ENCODE measurements around the gene DCLRE1B. TPM values are rescaled to one million over a fixed set of nuclear protein-coding genes. Genes with fewer than 3 reads are reported as not detected.

Gene DCLRE1B
- total RNA-seq, 2 donors from 2014 or later: 13.8 to 17.8 TPM

DNA sequence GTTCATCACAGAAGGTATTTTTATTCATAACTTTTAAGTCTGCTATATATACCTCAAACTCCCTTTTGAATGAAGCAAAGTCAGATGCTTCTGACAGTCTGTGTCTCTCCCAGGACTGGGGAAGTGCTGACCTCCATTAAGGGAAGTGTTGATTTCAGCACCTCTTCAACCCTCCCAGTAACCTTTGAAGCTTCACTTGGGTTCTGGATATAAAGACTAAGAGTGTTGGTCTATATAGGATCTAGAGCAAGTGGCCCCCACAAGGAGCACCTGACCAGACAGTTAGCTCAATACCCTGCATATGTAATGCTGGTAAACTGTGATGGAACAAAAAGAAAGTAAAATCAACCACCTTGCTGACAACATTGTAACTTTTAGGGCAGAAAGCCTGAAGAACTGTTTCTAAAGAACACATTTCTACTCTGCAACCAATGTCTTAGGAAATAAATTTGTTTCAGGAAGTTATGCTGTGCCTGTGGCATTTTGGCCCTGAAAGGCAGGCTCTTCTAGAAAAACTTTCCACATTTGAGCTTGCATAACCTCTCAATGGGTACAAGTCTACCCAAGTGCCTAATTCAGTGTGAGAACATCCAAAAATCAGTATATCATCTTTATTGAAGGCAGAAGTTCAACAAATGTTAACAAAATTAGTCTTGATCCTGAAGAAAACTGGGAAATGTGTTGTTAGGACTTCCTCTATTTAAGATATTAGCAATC, 32.7 kb upstream of the DCLRE1B start:
- peaks cover 0 to 3% of the 10 kb centered on the region in 2 donors for H3K9me3 Mint-ChIP-seq
- peak overlapping the region; percentile 87 to 97 for H3K4me3 Mint-ChIP-seq
- peaks cover 4 to 7% of the 10 kb centered on the region in 2 donors for H3K36me3 Mint-ChIP-seq (ENCODE audit: insufficient read depth in 2 of 2)
- ATAC-seq (replicated peaks in 1 of 2) (peak; percentile 20 to 23), DNase-seq (peak in 1 of 2 donors; percentile 33)
- H3K27me3 Mint-ChIP-seq (ENCODE audit: low read depth): no peaks in the 10 kb centered on the region
- peak overlapping the region; percentile 96 for H3K27ac Mint-ChIP-seq
- H3K4me1 Mint-ChIP-seq (ENCODE audit: low read depth): peaks cover 79% of the 10 kb centered on the region

DNA sequence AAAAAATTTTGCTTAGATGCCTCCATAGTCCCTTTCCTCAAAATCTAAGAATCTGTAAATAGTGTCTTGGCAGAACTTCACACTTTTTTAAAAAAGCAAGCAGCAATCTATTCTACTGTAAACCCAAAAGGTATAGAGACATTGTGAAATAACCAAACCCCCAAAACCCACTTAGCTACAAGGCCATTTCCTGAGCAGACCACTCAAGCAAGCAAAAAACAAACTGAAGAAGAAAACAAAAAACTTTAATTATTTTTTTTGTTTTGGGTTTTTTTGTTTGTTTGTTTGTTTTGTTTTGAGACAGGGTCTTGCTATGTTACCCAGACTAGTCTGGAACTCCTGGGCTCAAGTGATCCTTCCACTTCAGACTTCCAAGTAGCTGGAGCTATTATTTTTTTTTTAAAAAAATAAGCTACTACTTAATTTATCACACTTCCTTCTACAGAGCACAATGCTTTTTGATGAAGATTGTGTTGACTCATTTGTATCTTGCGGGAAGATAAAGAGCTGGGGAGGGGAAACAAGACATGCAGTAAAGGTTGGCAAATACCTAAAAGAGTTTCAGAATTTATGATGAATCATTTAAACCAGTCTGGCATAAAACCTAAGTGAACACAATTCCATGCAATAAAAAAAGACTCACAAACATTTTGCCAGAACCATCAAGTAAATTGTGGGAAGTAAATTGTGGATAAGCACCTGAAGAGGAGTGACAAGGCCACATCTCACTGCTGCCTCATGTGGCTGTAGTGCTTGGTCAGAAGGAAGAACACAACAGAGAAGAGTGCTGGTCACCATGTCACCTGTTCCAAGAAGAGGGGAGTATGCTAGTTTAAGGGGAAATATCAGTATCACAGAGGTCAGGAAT, 30.9 kb upstream of the DCLRE1B start:
- ATAC-seq (replicated peaks in 1 of 2) (peak; percentile 61 to 64), DNase-seq (peak; percentile 25 to 34)
- Mint-ChIP-seq H3K36me3 (ENCODE audit: insufficient read depth in 2 of 2) (peaks cover 4 to 5% of the 10 kb centered on the region in 2 donors), H3K27me3 (ENCODE audit: low read depth) (no peaks in the 10 kb centered on the region), H3K4me1 (ENCODE audit: low read depth) (peaks cover 69% of the 10 kb centered on the region), H3K27ac (peak overlapping the region; percentile 96), H3K9me3 (peaks cover 0 to 3% of the 10 kb centered on the region in 2 donors), H3K4me3 (peak overlapping the region; percentile 63 to 78)

DNA sequence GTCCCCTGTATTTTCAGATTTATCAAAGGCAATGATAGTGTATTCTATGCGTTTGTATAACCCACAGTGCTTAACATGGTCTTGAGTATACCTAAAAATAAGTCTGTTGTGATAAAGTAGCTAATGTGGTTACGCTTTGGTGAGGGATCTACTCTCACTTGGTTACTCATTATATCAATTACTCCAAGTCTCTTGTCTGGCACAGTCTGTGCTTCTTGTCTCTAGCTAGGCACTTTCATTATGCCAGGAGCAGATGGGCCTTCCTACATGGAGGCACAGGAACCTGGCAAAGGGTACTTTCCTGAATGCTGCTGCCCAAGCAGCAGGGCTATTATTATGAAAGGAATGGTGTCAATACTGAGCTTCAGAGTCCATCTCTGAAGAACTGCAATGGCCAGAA, 29.4 kb upstream of the DCLRE1B start:
- H3K9me3 Mint-ChIP-seq: peaks cover 0 to 3% of the 10 kb centered on the region in 2 donors
- H3K27ac Mint-ChIP-seq: peak overlapping the region; percentile 87
- peak overlapping the region; percentile 48 to 70 for H3K4me3 Mint-ChIP-seq
- ATAC-seq (replicated peaks in 1 of 2): no peak
- peaks cover 2 to 3% of the 10 kb centered on the region in 2 donors for H3K36me3 Mint-ChIP-seq (ENCODE audit: insufficient read depth in 2 of 2)
- DNase-seq: no peak
- H3K4me1 Mint-ChIP-seq (ENCODE audit: low read depth): peaks cover 70% of the 10 kb centered on the region
- H3K27me3 Mint-ChIP-seq (ENCODE audit: low read depth): no peaks in the 10 kb centered on the region

DNA sequence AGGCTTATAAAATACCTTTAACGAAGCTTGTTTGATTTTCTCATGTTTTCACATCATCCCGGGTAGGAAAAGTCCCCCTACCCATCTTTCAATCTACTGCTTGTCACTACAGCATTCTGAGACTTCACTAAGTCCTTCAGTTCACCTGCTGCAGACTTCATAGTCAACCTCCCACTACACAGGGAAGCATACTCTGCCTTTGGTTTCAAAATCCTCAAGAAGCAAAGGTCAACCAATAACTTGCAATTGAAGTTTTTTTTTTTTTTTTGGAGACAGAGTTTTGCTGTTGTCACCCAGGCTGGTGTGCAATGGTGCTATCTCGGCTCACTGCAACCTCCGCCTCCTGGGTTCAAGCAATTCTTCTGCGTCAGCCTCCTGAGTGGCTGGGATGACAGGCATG, 28.9 kb upstream of the DCLRE1B start:
- DNase-seq: no peak
- peaks cover 75% of the 10 kb centered on the region for H3K4me1 Mint-ChIP-seq (ENCODE audit: low read depth)
- ATAC-seq (replicated peaks in 1 of 2): no peak
- no peak overlapping the region for H3K27ac Mint-ChIP-seq
- no peaks in the 10 kb centered on the region for H3K27me3 Mint-ChIP-seq (ENCODE audit: low read depth)
- H3K4me3 Mint-ChIP-seq: no peak overlapping the region
- H3K9me3 Mint-ChIP-seq: peaks cover 0 to 3% of the 10 kb centered on the region in 2 donors
- H3K36me3 Mint-ChIP-seq (ENCODE audit: insufficient read depth in 2 of 2): peaks cover 1 to 2% of the 10 kb centered on the region in 2 donors

DNA sequence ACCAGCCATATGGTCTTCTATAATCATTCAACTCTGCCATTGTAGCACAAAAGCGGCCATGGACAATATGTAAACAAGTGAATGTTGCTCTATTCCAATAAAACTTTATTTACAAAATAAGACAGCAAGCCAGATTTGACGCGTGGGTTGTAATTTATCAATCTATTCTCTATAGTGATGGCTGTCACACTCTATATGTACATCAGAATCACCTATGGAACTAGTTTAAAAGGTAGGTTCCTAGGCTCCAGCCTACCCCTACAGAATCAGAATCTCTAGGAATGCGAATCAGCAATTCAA, 25.4 kb upstream of the DCLRE1B start:
- H3K4me3 Mint-ChIP-seq: no peak overlapping the region

DNA sequence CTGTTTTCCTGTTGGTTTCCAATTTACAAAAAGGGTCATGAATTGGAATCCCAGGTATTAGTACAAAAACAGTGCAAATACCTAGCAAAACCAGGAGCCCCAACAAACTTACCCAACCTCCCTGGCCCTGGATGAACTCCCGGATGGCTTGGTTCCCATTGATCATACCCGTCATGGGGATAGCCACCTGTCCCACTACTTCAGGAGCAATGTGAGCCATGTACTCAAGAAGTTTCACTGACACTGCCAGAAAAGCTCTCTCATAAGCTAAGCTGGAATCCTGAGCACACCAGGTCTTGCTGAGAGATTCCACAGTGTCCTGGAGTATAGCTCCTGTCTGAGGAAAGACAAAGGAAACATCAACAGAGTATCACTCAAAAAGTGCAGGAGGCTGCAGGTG, 23.5 kb upstream of the DCLRE1B start:
- no peaks in the 10 kb centered on the region for H3K27me3 Mint-ChIP-seq (ENCODE audit: low read depth)
- H3K9me3 Mint-ChIP-seq: no peaks in the 10 kb centered on the region
- H3K4me3 Mint-ChIP-seq: no peak overlapping the region
- no peaks in the 10 kb centered on the region for H3K36me3 Mint-ChIP-seq (ENCODE audit: insufficient read depth in 2 of 2)
- DNase-seq: no peak
- no peak overlapping the region for H3K27ac Mint-ChIP-seq
- ATAC-seq (replicated peaks in 1 of 2): no peak
- peaks cover 36% of the 10 kb centered on the region for H3K4me1 Mint-ChIP-seq (ENCODE audit: low read depth)

More for the DNA sequence above, 25.4 kb upstream of the DCLRE1B start:
- no peaks in the 10 kb centered on the region for H3K27me3 Mint-ChIP-seq (ENCODE audit: low read depth)
- ATAC-seq (replicated peaks in 1 of 2) (no peak), DNase-seq (no peak)
- H3K27ac Mint-ChIP-seq: no peak overlapping the region
- no peaks in the 10 kb centered on the region for H3K36me3 Mint-ChIP-seq (ENCODE audit: insufficient read depth in 2 of 2)
- no peaks in the 10 kb centered on the region for H3K9me3 Mint-ChIP-seq
- peaks cover 46% of the 10 kb centered on the region for H3K4me1 Mint-ChIP-seq (ENCODE audit: low read depth)

DNA sequence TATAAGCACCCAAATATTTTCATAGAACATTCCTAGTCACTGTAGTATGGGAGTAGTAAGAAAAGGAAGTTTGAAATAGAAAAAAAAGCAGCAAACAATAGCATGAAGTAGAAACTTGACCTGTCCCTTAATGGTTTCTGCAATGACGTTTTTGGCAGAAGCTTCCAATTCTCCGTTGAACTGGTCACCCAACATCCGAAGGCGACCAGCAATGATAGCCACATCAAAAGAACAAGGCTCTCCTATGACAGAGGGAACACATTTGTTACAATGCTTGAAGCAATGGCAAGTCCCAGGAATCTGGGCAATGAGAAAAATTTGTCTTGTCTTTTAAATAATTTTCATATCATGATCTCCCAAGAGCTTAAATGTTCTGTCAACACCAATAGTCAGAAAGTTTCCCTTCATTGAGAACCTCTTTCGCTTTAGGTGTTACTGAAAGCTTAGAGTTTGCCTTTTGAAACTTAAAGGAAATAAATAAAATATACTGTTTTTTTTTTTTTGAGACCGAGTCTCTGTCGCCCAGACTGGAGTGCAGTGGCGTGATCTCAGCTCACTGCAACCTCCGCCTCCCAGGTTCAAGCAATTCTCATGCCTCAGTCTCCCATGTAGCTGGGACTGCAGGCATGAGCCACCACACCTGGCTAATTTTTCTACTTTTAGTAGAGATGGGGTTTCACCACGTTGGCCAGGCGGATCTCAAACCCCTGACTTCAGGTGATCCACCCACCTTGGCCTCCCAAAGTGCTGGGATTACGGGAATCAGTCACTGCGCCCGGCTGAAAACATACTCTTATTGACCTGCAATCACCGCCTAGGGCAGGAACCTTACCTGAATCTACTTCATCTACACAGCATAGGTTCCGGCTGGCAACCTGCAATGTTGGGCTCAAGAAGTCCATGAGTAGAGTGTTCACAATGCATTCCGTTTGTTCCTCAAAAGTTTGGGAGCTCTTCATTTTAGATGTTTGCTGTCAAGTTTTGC, 18.4 kb upstream of the DCLRE1B start:
- peak overlapping the region; percentile 60 for H3K27ac Mint-ChIP-seq

DNA sequence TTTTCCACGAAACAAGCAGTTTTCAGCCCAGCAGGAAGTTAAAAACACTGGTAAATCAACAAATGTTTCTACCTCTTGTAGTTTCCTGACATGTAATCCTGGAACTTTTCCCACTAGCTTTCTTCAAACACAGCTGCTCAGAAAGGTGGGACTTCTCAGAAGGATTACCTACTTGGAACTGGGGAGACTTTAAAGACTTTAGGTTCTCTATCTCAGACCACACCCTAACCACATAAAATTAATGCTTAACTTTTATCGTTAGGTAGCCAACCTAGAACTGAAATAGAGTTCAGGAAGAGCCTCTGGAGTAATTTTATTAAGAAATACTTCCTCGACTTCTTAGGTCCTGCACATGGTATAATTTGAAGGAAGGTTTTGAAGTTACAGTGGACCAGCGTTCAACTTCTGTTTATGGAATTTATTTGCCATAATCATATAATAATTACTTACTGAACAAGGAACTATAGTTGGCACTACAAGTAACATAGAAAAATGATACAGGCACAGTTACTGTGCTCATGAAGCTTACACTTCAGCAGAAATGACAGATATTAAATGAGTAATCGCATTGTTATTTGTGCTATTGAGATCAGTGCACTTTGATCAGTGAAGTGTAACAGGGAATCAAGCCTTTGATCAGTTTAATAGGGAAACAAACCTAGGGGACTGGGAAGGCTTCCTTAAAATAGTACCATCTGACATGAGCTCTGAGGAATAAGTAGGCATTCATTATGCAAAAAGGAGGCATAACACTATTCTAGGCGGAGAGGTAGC, 17.5 kb upstream of the DCLRE1B start, which contains the start of gene BCL2L15:
BCL2L15 (minus strand) TSS at position 180 of the 774 bp plus-strand sequence. CDS start 206 bp downstream, outside the sequence.
- Mint-ChIP-seq H3K27ac (peak within 1 kb of the TSS; percentile 60), H3K4me3 (peak within 1 kb of the TSS; percentile 12 to 58), H3K36me3 (ENCODE audit: insufficient read depth in 2 of 2) (peaks cover 0 to 1% of the 10 kb centered on the region in 2 donors), H3K4me1 (ENCODE audit: low read depth) (peaks cover 25% of the 10 kb centered on the region), H3K9me3 (no peaks in the 10 kb centered on the region), H3K27me3 (ENCODE audit: low read depth) (no peaks in the 10 kb centered on the region)
- no peak for ATAC-seq (replicated peaks in 1 of 2)
- DNase-seq: no peak

More for the DNA sequence above, 18.4 kb upstream of the DCLRE1B start:
- no peak for DNase-seq
- Mint-ChIP-seq H3K36me3 (ENCODE audit: insufficient read depth in 2 of 2) (no peaks in the 10 kb centered on the region), H3K4me3 (peak overlapping the region; percentile 12 to 58), H3K9me3 (no peaks in the 10 kb centered on the region), H3K4me1 (ENCODE audit: low read depth) (peaks cover 25% of the 10 kb centered on the region), H3K27me3 (ENCODE audit: low read depth) (no peaks in the 10 kb centered on the region)
- ATAC-seq (replicated peaks in 1 of 2): no peak

DNA sequence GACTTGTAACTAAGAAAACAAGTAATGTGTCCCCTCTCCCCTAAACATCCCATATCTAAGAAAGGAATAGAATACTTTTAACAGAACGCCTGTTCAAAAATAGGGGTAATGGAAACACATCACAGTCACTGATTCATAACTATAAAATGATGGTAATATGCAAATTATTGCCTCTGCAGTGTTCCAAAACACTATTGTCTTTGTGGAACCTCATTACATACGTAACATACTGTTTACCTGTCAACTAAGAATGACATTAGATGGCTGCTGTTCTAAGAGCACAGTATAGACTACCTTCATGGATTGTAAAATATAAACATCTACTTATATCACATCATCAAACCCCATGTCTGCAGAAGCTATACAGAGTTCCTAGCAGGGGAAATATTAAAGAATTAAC, 14.3 kb upstream of the DCLRE1B start:
- ATAC-seq (replicated peaks in 1 of 2) (no peak), DNase-seq (no peak)
- Mint-ChIP-seq H3K27me3 (ENCODE audit: low read depth) (no peaks in the 10 kb centered on the region), H3K4me3 (no peak overlapping the region), H3K36me3 (ENCODE audit: insufficient read depth in 2 of 2) (peaks cover 0 to 6% of the 10 kb centered on the region in 2 donors), H3K27ac (peak overlapping the region; percentile 9), H3K4me1 (ENCODE audit: low read depth) (peaks cover 25% of the 10 kb centered on the region), H3K9me3 (no peaks in the 10 kb centered on the region)

DNA sequence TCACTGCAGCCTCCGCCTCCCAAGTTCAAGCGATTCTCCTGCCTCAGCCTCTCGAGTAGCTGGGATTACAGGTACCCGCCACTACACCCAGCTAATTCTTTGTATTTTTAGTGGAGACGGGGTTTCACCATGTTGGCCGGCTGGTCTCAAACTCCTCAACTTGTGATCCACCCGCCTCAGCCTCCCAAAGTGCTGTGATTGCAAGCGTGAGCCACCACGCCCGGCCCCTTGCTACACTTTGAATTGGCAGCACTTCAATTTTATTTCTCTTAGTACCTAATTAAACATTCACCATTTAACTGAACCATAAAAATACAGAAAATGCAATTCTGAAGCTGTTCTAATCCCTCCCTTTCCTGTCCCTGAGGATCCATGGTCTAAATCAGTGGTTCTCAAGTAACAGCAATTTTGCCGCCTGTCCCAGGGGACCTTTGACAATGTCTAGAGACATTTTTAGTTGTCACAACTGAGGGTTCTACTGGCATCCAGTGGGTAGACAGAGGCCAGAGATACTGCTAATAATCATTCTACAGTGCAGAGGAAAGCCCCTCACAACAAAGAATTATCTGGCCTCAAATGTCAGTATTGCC, 13.4 kb upstream of the DCLRE1B start:
- H3K27ac Mint-ChIP-seq: peak overlapping the region; percentile 61
- H3K9me3 Mint-ChIP-seq: no peaks in the 10 kb centered on the region
- peaks cover 18% of the 10 kb centered on the region for H3K4me1 Mint-ChIP-seq (ENCODE audit: low read depth)
- H3K4me3 Mint-ChIP-seq: no peak overlapping the region
- H3K36me3 Mint-ChIP-seq (ENCODE audit: insufficient read depth in 2 of 2): peaks cover 0 to 6% of the 10 kb centered on the region in 2 donors
- no peak for ATAC-seq (replicated peaks in 1 of 2)
- no peaks in the 10 kb centered on the region for H3K27me3 Mint-ChIP-seq (ENCODE audit: low read depth)
- no peak for DNase-seq

DNA sequence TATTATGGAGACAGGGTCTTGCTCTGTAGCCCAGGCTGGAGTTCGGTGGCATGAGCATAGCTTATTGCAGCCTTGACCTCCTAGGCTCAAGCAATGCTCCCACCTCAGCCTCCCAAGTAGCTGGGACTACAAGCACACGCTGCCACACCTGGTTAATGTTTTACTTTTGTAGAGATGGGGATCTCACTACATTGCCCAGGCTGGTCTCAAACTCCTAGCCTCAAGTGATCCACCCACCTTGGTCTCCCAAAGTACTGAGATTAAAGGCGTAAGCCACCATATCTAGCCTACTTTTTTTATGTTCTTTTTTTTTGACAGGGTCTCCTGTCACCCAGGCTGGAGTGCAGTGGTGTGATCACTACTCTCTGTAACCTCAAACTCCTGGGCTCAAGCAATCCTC, 11.9 kb upstream of the DCLRE1B start:
- Mint-ChIP-seq H3K36me3 (ENCODE audit: insufficient read depth in 2 of 2) (peaks cover 2 to 11% of the 10 kb centered on the region in 2 donors), H3K4me3 (no peak overlapping the region), H3K9me3 (no peaks in the 10 kb centered on the region), H3K4me1 (ENCODE audit: low read depth) (peaks cover 17% of the 10 kb centered on the region), H3K27me3 (ENCODE audit: low read depth) (no peaks in the 10 kb centered on the region), H3K27ac (no peak overlapping the region)
- no peak for DNase-seq
- no peak for ATAC-seq (replicated peaks in 1 of 2)

DNA sequence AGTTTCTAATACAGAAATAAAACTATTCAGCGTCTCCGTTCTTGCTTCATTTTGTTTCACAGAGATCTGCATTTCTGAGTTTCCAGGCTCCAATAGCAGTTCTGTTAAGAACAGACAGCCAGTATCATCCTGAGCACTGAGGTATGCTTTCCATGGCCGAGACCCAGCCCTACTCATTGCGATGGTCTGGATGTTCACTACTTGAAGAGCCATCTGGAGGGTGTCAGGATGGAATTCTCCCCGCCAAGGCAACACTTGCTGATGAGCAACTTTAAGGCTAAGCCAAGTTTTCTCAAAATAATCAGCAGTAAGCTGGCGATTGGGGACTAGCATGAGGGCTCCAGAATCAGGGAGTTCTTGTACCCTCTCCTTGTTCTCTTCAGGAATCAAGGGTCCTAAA, 10.0 kb upstream of the DCLRE1B start:
- Mint-ChIP-seq H3K4me1 (ENCODE audit: low read depth) (peaks cover 35% of the 10 kb centered on the region), H3K27ac (peak overlapping the region; percentile 36), H3K36me3 (ENCODE audit: insufficient read depth in 2 of 2) (peaks cover 11 to 22% of the 10 kb centered on the region in 2 donors), H3K4me3 (no peak overlapping the region), H3K27me3 (ENCODE audit: low read depth) (no peaks in the 10 kb centered on the region), H3K9me3 (no peaks in the 10 kb centered on the region)
- ATAC-seq (replicated peaks in 1 of 2) (no peak), DNase-seq (no peak)

Measured in activated T-cell treated with anti-CD3 and anti-CD28 coated beads, Interleukin-2, amount 50 U/mL, for 72 hours (primary cell).